GM21515 (cell line): Measurements from ENCODE around the gene PLCL1.

Experiments used
- ATAC-seq: cut with Tn5 transposase; IDR thresholded peaks from one replicate; pipeline ENCODE4 v1.9.1; 2021; ENCODE audit not compliant: unreplicated experiment

The PLCL1 gene

DNA sequence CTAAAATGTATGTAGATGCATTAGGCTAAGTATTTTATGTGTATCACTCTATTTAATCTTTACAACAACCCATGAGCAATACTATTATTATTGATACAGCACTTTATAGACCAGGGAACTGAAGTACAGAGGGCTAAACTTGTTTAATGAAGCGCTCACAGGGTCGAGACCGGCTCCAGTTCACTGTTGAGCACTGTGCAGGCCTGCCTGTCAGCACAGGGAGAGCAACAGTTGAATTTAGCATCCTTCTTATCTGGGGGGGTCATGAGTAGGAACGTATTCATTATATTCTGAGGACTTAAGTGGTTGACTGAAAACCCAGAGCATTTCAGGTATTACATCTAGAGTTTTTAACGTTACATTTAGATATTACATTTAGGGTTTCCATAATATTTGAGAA lies 120.1 kb downstream of the PLCL1 start:
- ATAC-seq, result no peak

DNA sequence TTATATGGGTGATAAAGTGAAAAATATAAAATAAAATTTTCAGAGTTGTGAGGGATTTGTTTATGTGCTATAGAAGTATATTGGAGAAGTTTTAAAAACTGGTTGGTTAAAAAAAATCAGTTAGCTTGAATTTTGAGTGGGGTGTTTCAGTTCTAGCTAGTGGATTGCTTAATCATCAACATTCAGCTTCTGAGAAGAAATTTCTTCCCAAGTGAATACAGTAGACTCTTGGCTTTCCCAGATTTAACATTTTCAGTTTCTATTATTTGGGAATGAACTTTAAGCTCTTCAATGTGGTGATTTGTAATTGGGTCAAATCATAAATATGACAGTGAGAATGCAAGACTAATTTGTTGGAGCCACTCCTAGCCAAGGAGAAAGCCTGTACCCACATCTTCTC lies 120.8 kb downstream of the PLCL1 start:
- no peak for ATAC-seq

DNA sequence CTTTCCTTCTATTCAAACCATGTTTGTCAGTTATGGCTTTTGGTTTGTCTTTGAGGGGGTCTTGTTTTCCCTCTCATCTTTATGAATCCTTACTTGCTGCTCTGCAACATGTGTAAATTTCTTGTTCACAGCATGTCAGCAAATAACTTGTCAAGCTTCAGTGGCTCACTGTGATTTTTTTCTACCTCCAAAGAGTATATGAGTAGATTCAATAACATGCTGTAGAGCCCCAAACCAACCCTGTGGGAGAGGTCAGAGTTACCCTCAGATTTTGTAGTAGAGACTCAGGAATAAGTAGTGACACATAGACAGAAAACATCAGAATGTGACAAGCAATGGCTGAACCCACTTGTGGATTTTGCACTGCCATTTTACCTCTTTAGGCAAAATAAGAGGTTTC lies 121.6 kb downstream of the PLCL1 start:
- no peak for ATAC-seq

DNA sequence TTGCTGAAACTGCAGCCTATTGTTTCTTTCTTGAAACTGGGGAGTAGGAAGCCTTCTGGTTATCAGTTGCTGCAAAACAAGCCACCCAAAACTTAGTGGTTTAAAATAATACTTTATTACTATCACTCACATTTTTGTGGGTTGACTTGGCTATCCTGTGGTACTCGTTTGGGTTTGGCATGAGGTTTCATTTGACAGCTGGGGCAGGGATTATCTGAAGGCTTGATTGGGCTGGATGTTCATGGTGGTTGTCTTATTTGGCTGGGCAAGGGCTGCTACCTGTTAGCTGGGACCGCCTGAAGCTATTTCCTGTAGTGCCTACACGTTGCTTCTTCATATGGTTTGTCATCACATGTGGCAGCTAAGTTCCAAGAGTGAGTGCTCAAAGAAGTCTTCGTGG lies 122.3 kb downstream of the PLCL1 start:
- ATAC-seq, result no peak

DNA sequence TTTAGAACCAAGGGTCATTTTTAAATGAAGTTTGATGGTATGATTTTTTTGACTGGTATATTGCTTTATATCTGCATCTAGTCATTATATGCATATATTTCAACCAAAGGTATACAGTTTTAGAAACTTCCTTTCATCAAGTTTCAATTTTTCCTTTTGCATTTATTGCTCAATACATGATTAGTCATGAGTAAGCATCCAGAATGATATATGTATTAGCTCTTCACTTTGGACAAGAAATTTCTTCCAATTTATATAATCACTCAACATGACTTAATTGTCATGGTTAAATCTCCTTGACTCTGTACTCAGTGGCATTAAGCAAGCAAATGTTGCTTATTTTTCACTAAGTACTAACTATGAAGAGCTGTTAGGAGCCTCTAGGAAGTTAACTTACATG lies 123.6 kb downstream of the PLCL1 start:
- no peak for ATAC-seq

DNA sequence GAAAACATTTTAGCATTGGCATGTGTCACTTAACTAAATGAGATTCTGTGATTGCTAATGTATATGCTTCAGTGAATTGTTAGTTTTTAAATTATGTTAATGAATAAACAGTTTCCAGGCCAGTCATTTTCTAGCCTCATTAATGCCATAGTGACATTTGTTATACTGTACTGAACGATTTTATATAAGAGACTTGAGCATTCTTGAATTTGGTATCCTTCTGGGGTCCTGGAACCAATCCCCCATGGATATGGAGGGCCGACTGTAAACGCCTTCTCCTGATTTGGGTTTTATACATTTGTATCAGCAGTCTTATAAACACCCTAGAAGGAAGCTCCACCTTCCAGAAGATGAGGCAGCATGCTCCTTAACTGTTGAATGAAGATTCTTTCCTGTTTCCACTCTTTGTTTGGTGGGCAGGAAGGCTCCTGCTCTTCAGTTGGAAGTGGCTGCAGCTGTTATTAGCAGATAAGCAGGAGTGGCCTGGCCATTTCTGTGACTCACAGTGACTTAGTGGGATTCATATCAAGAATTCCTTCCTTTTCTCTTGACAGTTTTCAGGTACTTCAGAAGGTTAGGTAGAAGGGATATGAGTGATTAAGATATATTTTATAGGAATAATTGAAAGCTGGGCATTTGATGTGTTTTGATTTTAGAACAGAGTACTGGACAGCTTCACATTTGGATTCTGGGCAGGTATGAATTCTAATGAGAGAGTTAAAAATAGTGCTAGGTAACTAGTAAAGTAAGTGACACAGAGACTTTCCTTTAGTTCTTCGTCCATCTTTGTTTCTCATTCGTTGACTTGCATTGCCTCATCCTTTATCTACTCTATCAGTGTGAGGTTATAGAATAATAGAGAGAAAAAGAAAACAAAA lies 124.9 kb downstream of the PLCL1 start:
- no peak for ATAC-seq

DNA sequence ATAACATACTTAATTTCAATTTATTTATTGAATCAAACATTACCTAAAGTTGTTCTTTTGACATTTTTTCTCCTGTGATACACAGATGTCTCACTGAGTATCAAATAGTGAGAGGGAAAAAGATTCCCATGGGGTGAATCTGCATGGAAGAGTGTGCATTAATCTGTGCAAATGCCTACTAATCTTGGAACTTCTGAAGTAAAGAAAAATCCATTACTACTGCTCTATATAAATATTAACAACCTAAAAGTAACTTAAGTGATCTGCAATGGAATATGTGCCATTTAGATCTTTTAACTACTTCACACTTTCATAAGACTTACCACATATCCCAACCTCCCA lies 125.5 kb downstream of the PLCL1 start:
- no peak for ATAC-seq

DNA sequence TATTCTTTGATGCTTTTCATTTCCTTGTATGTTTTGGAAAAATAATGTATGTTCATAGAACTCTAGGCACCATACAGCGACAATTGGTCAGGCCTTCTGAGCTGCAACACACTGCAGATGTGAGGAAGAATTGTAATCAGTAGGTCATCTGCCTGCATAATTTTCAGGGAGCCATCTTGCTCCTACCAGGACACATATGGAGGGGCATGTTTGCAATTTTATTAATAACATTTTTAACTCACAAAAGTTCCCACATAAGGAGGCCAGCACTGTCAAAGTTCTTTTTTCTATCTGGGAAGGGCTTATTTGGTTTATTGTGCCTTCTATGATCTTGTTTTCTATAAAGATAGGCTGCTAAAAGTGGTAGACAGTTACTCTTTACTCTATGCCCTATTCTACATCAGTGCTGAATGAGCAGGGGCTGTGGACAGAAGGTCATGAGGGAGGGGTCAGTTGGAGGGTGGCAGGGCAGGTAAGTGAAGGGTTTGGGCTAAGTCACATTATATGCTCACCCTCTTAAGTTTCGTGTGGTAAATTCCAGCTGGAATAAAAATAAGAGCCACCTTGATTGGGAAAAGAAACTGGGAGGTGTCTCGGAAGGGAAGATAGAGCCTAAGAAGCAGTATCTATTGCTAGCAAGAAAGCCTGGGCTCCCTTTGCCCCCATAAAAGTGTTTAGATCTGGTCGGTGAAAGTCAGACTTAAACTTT lies 126.3 kb downstream of the PLCL1 start:
- ATAC-seq, result no peak

DNA sequence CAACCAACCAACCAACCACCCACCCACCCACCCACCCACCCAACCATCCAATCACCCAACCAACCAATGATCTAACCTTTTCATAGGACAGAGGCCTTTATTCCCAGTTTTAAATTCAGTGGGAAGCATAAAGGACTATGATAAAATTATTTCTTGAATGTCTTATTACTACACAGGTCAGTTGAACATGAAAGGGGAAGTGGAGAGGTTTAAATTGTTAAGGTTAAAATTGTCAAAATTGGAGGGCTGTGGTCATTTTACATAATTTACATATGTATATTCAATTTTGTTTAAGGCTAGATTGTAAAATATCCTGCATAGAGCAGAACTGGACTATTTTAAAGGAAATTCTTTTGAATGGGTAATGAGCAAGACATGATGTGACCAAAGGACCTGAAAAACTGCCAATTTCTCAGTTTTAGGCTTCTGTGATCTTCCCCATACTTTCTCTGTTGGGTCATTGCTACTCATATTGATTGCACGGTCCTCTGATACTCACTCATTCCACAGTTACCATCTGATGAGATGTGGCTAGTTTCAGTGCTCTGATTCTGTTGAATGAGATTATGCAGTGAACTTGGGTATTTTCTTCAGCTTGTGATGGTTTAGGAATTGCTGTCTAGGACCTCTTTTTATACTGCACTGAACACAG lies 127.4 kb downstream of the PLCL1 start:
- ATAC-seq, result no peak

DNA sequence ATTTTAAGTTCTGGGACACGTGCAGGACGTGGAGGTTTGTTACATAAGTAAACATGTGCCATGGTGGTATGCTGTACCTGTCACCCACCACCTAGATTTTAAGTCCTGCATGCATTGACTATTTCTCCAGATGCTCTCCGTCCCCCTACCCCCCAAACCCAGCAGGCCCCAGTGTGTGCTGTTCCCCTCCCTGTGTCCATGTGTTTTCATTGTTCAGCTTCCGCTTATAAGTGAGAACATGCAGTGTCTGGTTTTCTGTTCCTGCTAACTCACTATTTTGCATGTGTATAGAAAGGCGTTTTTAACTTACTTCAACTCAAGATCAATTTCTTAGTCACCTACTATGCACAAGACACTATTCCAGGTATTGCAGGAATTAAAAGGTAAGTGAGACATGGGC lies 128.0 kb downstream of the PLCL1 start:
- no peak for ATAC-seq

DNA sequence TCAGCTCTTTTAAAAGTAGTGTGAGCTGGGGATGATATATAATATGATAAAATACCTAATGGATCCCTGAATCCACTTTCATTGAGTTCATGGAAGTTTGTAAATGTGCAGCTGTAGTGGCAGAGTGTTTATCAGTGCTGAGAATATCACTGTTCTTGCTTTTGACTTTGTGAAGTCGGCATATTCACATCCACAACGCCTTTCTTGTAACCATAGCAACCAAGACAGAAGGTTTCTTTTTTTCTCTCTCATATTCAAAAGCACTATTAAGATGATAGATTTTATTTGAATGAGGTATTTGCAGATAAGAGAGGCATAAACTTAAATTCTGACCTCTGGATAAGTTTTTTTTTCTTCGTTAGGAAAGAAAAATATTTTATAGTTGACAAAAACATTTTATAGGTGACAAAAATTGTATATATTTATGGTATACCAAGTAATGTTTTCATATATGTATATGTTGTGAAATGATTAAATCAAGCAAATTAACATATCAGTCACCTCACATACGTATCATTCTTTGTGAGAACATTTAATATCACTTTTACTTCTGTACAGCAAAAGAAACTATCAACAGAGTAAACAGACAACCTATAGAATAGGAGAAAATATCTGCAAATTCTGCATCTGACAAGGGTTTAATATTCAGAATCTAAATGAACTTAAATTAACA lies 130.0 kb downstream of the PLCL1 start:
- ATAC-seq, result no peak

DNA sequence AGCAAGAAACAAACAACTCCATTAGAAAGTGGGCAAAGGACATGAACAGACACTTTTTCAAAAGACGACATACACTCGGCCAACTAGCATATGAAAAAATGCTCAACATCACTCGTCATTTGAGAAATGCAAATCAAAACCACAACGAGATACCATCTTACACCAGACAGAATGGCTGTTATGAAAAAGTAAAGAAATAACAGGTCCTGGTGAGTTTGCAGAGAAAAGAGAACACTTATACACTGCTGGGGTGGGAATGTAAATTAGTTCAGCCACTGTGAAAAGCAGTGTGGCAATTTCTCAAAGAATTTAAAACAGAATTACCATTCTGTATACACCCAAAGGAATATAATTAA lies 130.5 kb downstream of the PLCL1 start:
- no peak for ATAC-seq

DNA sequence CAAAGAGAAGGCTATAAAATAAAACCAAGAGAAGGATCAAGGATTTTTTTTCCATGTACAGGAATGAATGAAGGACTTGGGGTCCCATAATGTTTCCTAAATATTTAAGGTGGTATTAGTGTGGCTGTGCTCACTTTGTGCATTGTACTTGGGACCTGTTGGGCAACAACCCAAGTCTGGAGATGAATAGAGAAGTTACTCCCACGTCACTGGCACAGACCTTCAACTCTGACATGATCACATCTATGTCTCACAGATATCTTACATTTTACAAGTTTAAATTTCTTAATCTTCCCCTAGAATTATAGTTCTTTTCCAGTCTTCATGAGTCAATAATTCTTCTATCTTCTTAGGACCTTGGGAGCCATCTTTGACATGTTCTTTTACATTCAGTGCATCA lies 133.4 kb downstream of the PLCL1 start:
- no peak for ATAC-seq

DNA sequence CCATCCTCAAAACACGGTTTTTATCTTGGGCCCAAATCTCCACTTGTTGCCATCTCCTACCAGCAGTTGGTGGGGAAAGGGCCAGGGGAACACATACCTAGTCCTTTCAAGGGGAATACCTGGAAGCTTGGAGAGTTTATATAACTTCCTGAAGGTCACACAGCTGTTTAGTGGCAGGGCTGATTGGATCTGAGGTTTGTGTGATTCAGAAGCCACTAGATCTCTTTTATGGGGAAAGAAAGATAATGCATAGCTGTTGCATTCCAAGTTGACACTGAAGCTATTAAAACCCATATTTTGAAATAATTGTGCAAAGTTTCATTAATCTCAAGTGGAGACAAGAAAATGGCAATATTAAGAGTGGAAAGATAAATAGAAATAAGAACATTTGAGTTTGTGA lies 134.2 kb downstream of the PLCL1 start:
- no peak for ATAC-seq

DNA sequence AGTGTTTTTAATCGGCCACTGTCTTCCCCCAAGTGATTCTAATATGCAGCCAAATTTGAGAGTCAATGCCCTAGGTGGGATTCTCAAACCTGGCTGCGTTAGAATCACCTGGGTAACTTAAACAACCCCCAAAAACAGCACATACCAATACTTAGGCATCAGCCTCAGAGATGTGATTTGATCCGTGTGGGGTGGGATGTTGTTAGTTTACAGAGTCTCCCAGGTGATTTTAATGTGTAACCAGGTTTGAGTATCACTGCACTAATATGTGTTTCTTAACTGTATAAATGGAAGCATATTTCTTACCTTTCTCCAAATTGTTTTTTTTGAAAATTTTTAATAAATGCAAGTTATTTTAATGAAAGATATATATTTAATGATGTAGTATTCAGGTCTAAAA lies 135.4 kb downstream of the PLCL1 start:
- no peak for ATAC-seq

DNA sequence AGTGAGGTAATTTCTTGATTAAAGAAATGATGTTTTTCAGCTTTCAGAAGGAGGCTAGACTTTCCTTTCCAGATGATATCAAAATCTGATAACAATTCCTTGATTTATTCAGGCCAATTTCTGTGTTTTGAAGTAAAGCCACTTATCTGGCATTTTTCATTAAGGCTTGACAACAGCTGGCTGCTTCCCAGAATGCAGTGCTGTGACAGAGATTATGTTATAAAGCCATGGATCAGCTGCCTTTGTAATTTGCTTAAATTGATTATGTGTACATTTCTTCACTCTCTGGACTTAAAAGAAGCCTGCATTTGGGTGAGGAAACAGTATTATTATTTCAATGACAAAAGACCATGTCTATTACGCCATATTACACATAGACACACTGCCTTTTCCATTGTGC lies 136.0 kb downstream of the PLCL1 start:
- ATAC-seq, result no peak

DNA sequence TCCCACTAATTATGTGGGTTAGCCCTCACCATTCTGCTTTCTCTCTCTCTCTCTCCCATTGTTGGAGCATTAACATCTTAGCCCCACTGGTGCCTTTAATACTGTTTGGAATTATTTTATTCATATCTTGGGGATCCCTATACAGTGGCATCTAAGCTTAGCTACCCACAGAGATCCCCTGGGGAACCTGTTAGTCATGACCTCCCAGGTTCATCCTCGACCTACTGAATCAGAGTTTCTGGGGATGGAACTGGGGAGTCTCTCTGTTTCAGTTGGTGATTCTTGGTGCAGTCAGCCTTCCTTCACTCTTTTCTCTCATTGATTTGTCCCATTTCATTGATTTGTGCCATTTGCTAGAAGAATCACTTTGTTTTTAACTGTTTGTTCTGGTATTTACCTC lies 137.3 kb downstream of the PLCL1 start:
- no peak for ATAC-seq

DNA sequence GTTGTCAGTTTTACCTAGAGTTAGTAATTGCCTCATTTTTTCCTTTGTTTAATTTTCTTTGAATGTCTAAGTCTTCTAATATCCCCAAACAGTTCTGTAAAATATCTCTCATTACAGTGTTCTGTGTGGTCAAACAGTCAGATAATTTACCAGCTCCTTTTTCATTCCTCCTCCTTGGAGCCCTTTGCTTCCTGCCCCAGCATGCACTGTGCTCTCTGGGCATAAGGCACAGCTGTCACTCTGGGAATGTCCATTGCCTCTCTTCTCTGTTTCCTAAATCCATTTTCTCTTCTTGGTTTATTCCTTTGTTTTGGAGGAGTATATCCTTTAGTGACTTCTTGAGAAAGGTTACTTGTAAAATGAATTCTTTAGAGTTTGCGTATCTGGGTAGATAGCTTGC lies 139.3 kb downstream of the PLCL1 start:
- no peak for ATAC-seq

DNA sequence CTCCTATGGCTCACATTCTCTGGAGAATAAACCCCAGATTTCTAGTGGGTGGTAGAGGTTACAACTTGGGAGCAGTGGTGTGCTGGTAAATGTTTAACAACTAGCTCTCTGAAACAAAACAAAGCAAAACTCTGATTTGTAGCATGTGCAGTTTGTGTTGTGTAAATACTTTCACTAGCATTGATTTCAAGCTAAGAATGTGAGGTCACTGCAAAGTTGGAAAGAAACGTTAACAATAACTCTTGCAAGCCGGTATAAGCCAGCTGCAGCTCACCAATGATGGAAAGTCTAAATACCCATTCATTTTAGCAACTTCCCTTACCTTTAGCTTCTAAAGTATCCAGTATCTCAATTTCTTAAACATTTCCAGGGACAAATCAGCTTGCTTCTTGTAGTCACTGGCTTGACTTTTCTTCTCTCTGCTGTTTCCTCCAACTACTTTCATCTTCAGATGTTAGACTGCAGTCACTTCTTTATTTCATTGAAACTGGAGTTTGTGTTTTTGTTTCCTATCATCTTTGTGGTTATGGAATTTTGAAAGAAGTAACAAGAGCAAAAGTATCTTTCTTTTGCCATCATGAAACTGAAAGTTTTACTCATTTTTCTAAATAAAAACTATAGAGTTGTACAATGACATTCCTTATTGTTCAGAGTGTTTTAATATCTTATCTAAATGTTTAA lies 140.2 kb downstream of the PLCL1 start:
- ATAC-seq, result no peak

DNA sequence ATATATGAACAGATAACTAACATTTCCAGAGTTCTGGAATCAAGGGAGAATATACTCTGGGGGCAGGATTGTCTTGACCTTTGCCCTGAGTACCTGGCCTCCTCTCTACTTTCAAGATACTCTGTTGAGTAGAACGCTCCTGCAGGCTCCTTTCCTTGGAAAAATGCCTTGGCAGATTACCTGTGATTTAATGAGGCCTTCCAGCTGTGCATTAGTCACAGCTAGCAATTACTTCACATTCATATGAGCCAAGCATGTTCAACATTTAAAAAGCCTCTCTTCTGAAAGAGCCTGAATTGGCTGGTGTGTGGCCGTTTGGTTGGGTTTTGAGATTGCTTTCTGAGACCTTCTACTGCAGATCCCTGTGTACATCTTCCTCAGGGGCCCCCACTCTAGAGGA lies 142.2 kb downstream of the PLCL1 start:
- ATAC-seq, result no peak

DNA sequence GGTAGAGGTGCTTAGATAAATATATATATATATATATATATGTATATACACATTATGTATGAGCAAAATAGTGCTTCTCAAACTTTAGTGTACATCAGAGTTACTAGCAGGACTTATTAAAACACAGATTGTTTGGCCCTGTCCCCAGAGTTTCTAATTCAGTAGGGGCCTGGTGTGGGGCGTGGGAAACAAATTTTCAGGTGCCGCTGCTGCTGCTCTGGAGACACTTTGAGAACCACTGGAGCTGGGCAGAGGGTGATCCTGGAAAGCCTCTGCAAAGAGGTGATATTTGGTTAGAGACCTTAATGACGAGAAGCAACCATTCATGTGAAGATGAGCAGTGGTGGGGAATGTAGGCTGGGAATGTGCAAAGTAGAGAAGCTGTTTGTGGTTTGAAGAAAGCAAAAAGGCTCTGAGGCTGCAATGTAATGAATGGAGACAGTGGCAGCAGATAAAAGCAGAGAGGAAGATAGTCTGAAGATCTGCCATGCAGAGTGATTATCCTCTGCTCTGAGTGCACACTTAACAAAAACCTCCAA lies 142.9 kb downstream of the PLCL1 start:
- ATAC-seq, result no peak
